SK-N-SH (cell line): ENCODE measurements around the gene RCE1. TPM values are rescaled to one million over a fixed set of nuclear protein-coding genes. Genes with fewer than 3 reads are reported as not detected.

Experiments used
- CTCF ChIA-PET: fragments of 300-600, 350-600 bp; formaldehyde crosslinking; extraction: SDS; loops from one replicate; lab custom pipeline; 2021; lab: Yijun Ruan, JAX
- POLR2A ChIA-PET: fragments of 350-600 bp; sonication (Branson Sonifier 250); formaldehyde crosslinking; extraction: SDS; loops from one replicate; lab custom pipeline; 2020; ENCODE audit warnings: antibody characterized with exemption, inconsistent platforms; lab: Yijun Ruan, JAX
- DNase-seq: peaks from one replicate; pipeline ENCODE4 v3.0.0; 2012
- H2AFZ ChIP-seq: fragments of 200-600 bp; sonication (generic); 2 replicates; pipeline ENCODE4 v1.8.1; 2016; ENCODE audit warnings: antibody characterized with exemption, mild to moderate bottlenecking, low read depth
- H3F3A ChIP-seq: fragments of 200-600 bp; sonication (generic); replicated peaks from 2 replicates; pipeline ENCODE3; 2016; ENCODE audit warnings: antibody characterized with exemption, mild to moderate bottlenecking; ENCODE audit not compliant: insufficient read depth
- H3K27ac ChIP-seq, 2 experiments: fragments of 200-500 bp in 1 of 2; fragments of 200-600 bp in 1 of 2; sonication (Bioruptor generic) in 1 of 2; sonication (generic), shearing (Covaris generic) in 1 of 2; 2 replicates each; pipeline versions ENCODE4 v1.5.1 to v1.6.1; 2014 to 2016; ENCODE audit warnings: low read depth in 2 of 2, inconsistent platforms in 1 of 2, low read length in 1 of 2, mild to moderate bottlenecking in 1 of 2, mixed read lengths in 1 of 2
- H3K27me3 ChIP-seq: fragments of 200-600 bp; sonication (generic), shearing (Covaris generic); 2 replicates; pipeline ENCODE4 v1.6.1; 2016; ENCODE audit warnings: mixed run types; ENCODE audit not compliant: insufficient read depth
- H3K36me3 ChIP-seq, 2 experiments: fragments of 200-500 bp in 1 of 2; fragments of 200-600 bp in 1 of 2; sonication (Bioruptor generic) in 1 of 2; sonication (generic) in 1 of 2; replicated peaks in 1 of 2; 2 replicates each; pipeline versions ENCODE3 to v1.5.1; 2014 to 2016; ENCODE audit warnings: low read length in 1 of 2, mild to moderate bottlenecking in 1 of 2; ENCODE audit not compliant: insufficient read depth in 2 of 2, control insufficient read depth in 1 of 2
- H3K4me1 ChIP-seq, 2 experiments: fragments of 200-500 bp in 1 of 2; fragments of 200-600 bp in 1 of 2; sonication (Bioruptor generic) in 1 of 2; sonication (generic), shearing (Covaris generic) in 1 of 2; 2 replicates each; pipeline versions ENCODE4 v1.5.1 to v1.6.1; 2014 to 2016; ENCODE audit warnings: low read depth in 1 of 2, low read length in 1 of 2, mixed run types in 1 of 2; ENCODE audit not compliant: insufficient read depth in 2 of 2, control insufficient read depth in 1 of 2
- H3K4me2 ChIP-seq: fragments of 200-600 bp; sonication (generic), shearing (Covaris generic); 2 replicates; pipeline ENCODE4 v1.6.1; 2017; ENCODE audit warnings: mixed run types
- H3K4me3 ChIP-seq, 2 experiments: fragments of 200-500 bp in 1 of 2; fragments of 200-600 bp in 1 of 2; sonication (Bioruptor generic) in 1 of 2; sonication (generic), shearing (Covaris generic) in 1 of 2; 2 replicates each; pipeline versions ENCODE4 v1.5.1 to v1.8.1; 2014 to 2016; ENCODE audit warnings: low read depth in 2 of 2, inconsistent platforms in 1 of 2, low read length in 1 of 2, mild to moderate bottlenecking in 1 of 2, mixed read lengths in 1 of 2, moderate library complexity in 1 of 2
- H3K79me2 ChIP-seq: fragments of 200-600 bp; sonication (generic); 2 replicates; pipeline ENCODE4 v1.8.1; 2017; ENCODE audit warnings: mild to moderate bottlenecking; ENCODE audit not compliant: insufficient read depth
- H3K9ac ChIP-seq: fragments of 200-600 bp; sonication (generic); 2 replicates; pipeline ENCODE4 v1.6.1; 2017; ENCODE audit warnings: mixed run types
- H3K9me2 ChIP-seq: fragments of 200-600 bp; sonication (generic); 2 replicates; pipeline ENCODE4 v1.6.1; 2017; ENCODE audit warnings: mixed run types
- H3K9me3 ChIP-seq: fragments of 200-600 bp; sonication (generic); 2 replicates; pipeline ENCODE4 v1.6.1; 2017; ENCODE audit warnings: mixed run types, mild to moderate bottlenecking, moderate library complexity
- H4K20me1 ChIP-seq: fragments of 200-600 bp; sonication (generic); 2 replicates; pipeline ENCODE4 v1.6.1; 2017; ENCODE audit warnings: mild to moderate bottlenecking, mixed run types; ENCODE audit not compliant: insufficient read depth
- CHD2 ChIP-seq: fragments of 150-350 bp; IDR thresholded peaks from 2 replicates; pipeline ENCODE4 v1.6.1; 2018; ENCODE audit warnings: low read length; ENCODE audit not compliant: partially characterized antibody
- EZH2phosphoT487 ChIP-seq: fragments of 200-600 bp; sonication (generic); IDR thresholded peaks from 2 replicates; pipeline ENCODE4 v1.6.1; 2017; ENCODE audit warnings: low read depth, mixed run types, mild to moderate bottlenecking, antibody characterized with exemption, moderate library complexity, borderline replicate concordance
- FOSL2 ChIP-seq: IDR thresholded peaks from 2 replicates; pipeline ENCODE4 v1.4.0; 2012; ENCODE audit warnings: low read depth, mild to moderate bottlenecking, moderate library complexity, borderline replicate concordance
- NFIC ChIP-seq: IDR thresholded peaks from 2 replicates; pipeline ENCODE4 v1.4.0; 2012; ENCODE audit warnings: borderline replicate concordance
- RCOR1 ChIP-seq: fragments of 150-350 bp; IDR thresholded peaks from 2 replicates; pipeline ENCODE4 v1.6.1; 2017; ENCODE audit warnings: antibody characterized with exemption, low read length
- TAF1 ChIP-seq: IDR thresholded peaks from 2 replicates; pipeline ENCODE4 v1.6.1; 2012; ENCODE audit warnings: low read depth, mild to moderate bottlenecking, low read length, moderate library complexity, borderline replicate concordance
- USF2 ChIP-seq: fragments of 150-350 bp; IDR thresholded peaks from 2 replicates; pipeline ENCODE4 v1.6.1; 2017; ENCODE audit warnings: antibody characterized with exemption, low read length, low read depth, borderline replicate concordance
- YY1 ChIP-seq: IDR thresholded peaks from 2 replicates; pipeline ENCODE4 v1.4.0; 2012; ENCODE audit warnings: low read depth, mild to moderate bottlenecking
- WGBS: methylation state at CpG from one replicate; pipeline ENCODE4 v1.1.6; 2017; ENCODE audit warnings: low lambda C conversion rate; 5-methylcytosine and 5-hydroxymethylcytosine counted together
- polyA plus RNA-seq, 3 experiments: library from polyadenylated mRNA; depleted of rRNA; stranded (reverse); fragments of >200 nt; gene quantifications; 2 replicates each; pipeline ENCODE4 v1.2.3, GENCODE V29; 2012
- TF ChIP-seq, protein P1 (sequence below): IDR thresholded peaks from 2 replicates; pipeline ENCODE4 v1.4.0; 2012; ENCODE audit warnings: low read depth
- TF ChIP-seq, protein P2 (sequence below): fragments of 150-350 bp; IDR thresholded peaks from 2 replicates; pipeline ENCODE4 v1.6.1; 2016; ENCODE audit warnings: mild to moderate bottlenecking, low read depth, low read length
- TF ChIP-seq, protein P3 (sequence below): fragments of 200-600 bp; sonication (generic); IDR thresholded peaks from 2 replicates; pipeline ENCODE4 v1.6.1; 2017; ENCODE audit warnings: antibody characterized with exemption, mild to moderate bottlenecking, moderate library complexity
- TF ChIP-seq, protein P4 (sequence below): IDR thresholded peaks from 2 replicates; pipeline ENCODE4 v1.6.1; 2012; ENCODE audit warnings: mild to moderate bottlenecking, low read depth, low read length, moderate library complexity

The RCE1 gene
- polyA plus RNA-seq, 1 of the 3 experiments (the other 2 are of a cell fraction), result 25.0 TPM

DNA sequence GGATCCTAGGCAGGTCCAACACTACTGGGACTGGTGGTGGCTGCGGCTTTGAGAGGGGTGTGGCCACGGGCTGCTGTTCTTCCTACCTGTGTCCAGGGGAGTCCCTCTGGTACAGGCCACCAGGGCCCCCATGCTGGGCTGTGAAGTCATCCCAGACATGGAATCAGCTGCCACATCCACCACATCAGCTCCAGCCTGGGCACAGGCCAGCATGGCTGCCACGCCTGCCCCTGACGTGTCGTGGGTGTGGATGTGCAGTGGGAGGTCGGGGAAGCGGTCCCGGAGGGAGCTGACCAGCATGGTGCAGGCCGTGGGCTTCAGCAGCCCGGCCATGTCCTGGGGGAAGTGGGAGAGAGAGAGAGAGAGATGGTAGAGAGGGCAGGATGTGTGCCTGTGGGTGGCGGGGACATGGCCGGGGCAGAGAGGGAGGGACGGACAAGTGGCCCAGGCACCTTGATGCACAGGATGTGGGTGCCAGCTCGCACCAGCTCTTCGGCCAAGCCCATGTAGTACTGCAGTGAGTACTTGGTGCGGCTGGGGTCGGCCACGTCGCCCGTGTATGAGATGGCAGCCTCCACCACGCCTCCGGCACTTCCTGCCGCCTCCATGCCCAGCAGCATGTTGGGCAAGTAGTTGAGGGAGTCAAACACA lies 7.5 kb downstream of the RCE1 start:
- Histone ChIP-seq H3K4me1 (peaks cover 0 to 2% of the 10 kb centered on the region in 2 experiments; a peak in 1 of 4 replicates), H2AFZ (no peak overlapping the region), H3K4me2 (no peak overlapping the region), H3K9me3 (no peaks in the 10 kb centered on the region), H4K20me1 (no peaks in the 10 kb centered on the region), H3F3A (no peaks in the 10 kb centered on the region), H3K4me3 (no peak overlapping the region), H3K27ac (no peak overlapping the region), H3K27me3 (no peaks in the 10 kb centered on the region), H3K9me2 (no peaks in the 10 kb centered on the region), H3K36me3 (peaks cover 0 to 26% of the 10 kb centered on the region in 2 experiments), H3K79me2 (no peaks in the 10 kb centered on the region; the same call in 1 of the 2 replicates), H3K9ac (no peak overlapping the region)
- POLR2A ChIA-PET, result no interaction called here
- CTCF ChIA-PET, result interaction anchor here (0.7 to 1.7 kb wide), 2 partner anchors 33 to 125 kb away, joined by 3 to 9 read pairs; no protein-coding TSS in a partner anchor
- TF ChIP-seq EZH2phosphoT487, result no peak
- TF ChIP-seq, protein P1, sequence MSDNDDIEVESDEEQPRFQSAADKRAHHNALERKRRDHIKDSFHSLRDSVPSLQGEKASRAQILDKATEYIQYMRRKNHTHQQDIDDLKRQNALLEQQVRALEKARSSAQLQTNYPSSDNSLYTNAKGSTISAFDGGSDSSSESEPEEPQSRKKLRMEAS, result no peak
- TF ChIP-seq YY1, result no peak
- TF ChIP-seq, protein P2, sequence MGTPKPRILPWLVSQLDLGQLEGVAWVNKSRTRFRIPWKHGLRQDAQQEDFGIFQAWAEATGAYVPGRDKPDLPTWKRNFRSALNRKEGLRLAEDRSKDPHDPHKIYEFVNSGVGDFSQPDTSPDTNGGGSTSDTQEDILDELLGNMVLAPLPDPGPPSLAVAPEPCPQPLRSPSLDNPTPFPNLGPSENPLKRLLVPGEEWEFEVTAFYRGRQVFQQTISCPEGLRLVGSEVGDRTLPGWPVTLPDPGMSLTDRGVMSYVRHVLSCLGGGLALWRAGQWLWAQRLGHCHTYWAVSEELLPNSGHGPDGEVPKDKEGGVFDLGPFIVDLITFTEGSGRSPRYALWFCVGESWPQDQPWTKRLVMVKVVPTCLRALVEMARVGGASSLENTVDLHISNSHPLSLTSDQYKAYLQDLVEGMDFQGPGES, result no peak
- TF ChIP-seq TAF1, result no peak
- TF ChIP-seq FOSL2, result no peak
- no peak for TF ChIP-seq CHD2
- no peak for TF ChIP-seq RCOR1
- no peak for TF ChIP-seq NFIC
- TF ChIP-seq, protein P3, sequence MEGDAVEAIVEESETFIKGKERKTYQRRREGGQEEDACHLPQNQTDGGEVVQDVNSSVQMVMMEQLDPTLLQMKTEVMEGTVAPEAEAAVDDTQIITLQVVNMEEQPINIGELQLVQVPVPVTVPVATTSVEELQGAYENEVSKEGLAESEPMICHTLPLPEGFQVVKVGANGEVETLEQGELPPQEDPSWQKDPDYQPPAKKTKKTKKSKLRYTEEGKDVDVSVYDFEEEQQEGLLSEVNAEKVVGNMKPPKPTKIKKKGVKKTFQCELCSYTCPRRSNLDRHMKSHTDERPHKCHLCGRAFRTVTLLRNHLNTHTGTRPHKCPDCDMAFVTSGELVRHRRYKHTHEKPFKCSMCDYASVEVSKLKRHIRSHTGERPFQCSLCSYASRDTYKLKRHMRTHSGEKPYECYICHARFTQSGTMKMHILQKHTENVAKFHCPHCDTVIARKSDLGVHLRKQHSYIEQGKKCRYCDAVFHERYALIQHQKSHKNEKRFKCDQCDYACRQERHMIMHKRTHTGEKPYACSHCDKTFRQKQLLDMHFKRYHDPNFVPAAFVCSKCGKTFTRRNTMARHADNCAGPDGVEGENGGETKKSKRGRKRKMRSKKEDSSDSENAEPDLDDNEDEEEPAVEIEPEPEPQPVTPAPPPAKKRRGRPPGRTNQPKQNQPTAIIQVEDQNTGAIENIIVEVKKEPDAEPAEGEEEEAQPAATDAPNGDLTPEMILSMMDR, result no peak
- TF ChIP-seq USF2, result no peak
- TF ChIP-seq, protein P4, sequence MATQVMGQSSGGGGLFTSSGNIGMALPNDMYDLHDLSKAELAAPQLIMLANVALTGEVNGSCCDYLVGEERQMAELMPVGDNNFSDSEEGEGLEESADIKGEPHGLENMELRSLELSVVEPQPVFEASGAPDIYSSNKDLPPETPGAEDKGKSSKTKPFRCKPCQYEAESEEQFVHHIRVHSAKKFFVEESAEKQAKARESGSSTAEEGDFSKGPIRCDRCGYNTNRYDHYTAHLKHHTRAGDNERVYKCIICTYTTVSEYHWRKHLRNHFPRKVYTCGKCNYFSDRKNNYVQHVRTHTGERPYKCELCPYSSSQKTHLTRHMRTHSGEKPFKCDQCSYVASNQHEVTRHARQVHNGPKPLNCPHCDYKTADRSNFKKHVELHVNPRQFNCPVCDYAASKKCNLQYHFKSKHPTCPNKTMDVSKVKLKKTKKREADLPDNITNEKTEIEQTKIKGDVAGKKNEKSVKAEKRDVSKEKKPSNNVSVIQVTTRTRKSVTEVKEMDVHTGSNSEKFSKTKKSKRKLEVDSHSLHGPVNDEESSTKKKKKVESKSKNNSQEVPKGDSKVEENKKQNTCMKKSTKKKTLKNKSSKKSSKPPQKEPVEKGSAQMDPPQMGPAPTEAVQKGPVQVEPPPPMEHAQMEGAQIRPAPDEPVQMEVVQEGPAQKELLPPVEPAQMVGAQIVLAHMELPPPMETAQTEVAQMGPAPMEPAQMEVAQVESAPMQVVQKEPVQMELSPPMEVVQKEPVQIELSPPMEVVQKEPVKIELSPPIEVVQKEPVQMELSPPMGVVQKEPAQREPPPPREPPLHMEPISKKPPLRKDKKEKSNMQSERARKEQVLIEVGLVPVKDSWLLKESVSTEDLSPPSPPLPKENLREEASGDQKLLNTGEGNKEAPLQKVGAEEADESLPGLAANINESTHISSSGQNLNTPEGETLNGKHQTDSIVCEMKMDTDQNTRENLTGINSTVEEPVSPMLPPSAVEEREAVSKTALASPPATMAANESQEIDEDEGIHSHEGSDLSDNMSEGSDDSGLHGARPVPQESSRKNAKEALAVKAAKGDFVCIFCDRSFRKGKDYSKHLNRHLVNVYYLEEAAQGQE, result no peak
- DNase-seq, result peak; percentile 22
- WGBS, result 96% methylated on average over 13 of the region's 23 CpGs
